Measurements from ENCODE around the gene SETX. TPM values are rescaled to one million over a fixed set of nuclear protein-coding genes. Genes with fewer than 3 reads are reported as not detected.

The SETX gene
- total RNA-seq, 1 experiment from 2014 or later: 21.0 TPM

DNA sequence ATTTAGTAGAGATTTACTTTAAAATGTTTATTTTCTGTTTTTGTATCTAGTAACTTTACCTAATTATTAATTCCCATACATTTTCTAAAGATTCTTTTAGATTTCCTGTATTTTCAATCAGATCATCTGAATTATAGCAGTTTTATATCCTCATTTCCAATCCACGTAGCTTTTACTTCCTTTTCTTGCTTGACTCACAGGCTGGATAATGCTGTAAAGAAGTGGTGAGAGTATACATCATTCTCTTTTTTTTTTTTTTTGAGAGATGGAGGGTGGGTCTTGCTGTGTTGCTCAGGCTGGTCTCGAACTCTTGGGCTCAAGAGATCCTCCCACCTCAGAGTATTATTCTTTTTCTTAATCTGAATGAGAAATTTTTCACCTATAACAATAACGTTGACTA lies 11.2 kb upstream of the SETX start:
- no peak overlapping the region for H2AFZ ChIP-seq (ENCODE audit: low read length)
- intact Hi-C loops (cut with micrococcal nuclease): no loop called here
- TF ChIP-seq EZH2phosphoT487 (IDR thresholded peaks at IDR 0.05; ENCODE audit: borderline replicate concordance, low read length) (no peak), CTCF (conservative IDR thresholded peaks at IDR 0.05; ENCODE audit: low read depth, low read length) (no peak), EZH2 (IDR thresholded peaks at IDR 0.05; ENCODE audit: low read length, unreplicated experiment) (no peak)
- H3F3A ChIP-seq (ENCODE audit: low read length, unreplicated experiment): no peaks in the 10 kb centered on the region
- no TSS peak for BruUV-seq (replicated peaks)
- ChIA-PET POLR2A (ENCODE audit: unreplicated experiment) (no interaction called here), CTCF (no interaction called here)
- H3K9me2 ChIP-seq (replicated peaks; ENCODE audit: low read length): no peaks in the 10 kb centered on the region
- H3K4me2 ChIP-seq (ENCODE audit: low read length): no peak overlapping the region
- no peaks in the 10 kb centered on the region for H3K36me3 ChIP-seq (ENCODE audit: low read depth, low read length)
- H3K27me3 ChIP-seq (ENCODE audit: low read length): no peaks in the 10 kb centered on the region
- DNase-seq: no peak
- no peaks in the 10 kb centered on the region for H3K79me2 ChIP-seq (ENCODE audit: low read length)
- H4K20me1 ChIP-seq (ENCODE audit: low read length): no peaks in the 10 kb centered on the region
- ATAC-seq: no peak
- no peak overlapping the region for H3K4me3 ChIP-seq (ENCODE audit: low read length)
- no peak overlapping the region for H3K27ac ChIP-seq (ENCODE audit: low read length)
- no peak overlapping the region for H3K9ac ChIP-seq (ENCODE audit: low read length)
- no peaks in the 10 kb centered on the region for H3K4me1 ChIP-seq (ENCODE audit: insufficient read depth, low read length)
- H3K9me3 ChIP-seq (ENCODE audit: low read length): no peaks in the 10 kb centered on the region

DNA sequence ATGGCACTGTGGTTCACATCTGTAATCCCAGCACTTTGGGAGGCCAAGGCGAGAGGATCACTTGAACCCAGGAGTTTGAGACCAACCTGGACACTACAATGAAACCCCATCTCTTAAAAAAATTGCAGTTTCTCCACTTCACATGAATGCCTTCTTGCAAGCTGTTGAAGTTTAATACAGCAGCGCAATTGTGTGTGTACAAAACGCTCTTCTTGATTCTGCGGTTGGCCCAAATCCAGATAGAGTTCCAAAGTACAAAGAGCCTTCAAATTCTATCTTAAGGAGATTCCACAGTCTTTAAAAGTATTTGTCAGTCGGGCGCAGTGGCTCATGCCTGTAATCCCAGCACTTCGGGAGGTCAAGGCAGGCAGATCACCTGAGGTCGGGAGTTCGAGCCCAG lies 9.3 kb upstream of the SETX start:
- no peaks in the 10 kb centered on the region for H3K9me3 ChIP-seq (ENCODE audit: low read length)
- no peaks in the 10 kb centered on the region for H3K79me2 ChIP-seq (ENCODE audit: low read length)
- POLR2A ChIA-PET (ENCODE audit: unreplicated experiment): no interaction called here
- H3K27ac ChIP-seq (ENCODE audit: low read length): no peak overlapping the region
- H3K4me2 ChIP-seq (ENCODE audit: low read length): no peak overlapping the region
- DNase-seq (no peak), ATAC-seq (no peak)
- no peaks in the 10 kb centered on the region for H3K36me3 ChIP-seq (ENCODE audit: low read depth, low read length)
- intact Hi-C loops (cut with micrococcal nuclease): no loop called here
- no peaks in the 10 kb centered on the region for H3F3A ChIP-seq (ENCODE audit: low read length, unreplicated experiment)
- H3K27me3 ChIP-seq (ENCODE audit: low read length): no peaks in the 10 kb centered on the region
- H3K4me1 ChIP-seq (ENCODE audit: insufficient read depth, low read length): no peaks in the 10 kb centered on the region
- H3K9ac ChIP-seq (ENCODE audit: low read length): no peak overlapping the region
- no peaks in the 10 kb centered on the region for H4K20me1 ChIP-seq (ENCODE audit: low read length)
- TF ChIP-seq CTCF (conservative IDR thresholded peaks at IDR 0.05; ENCODE audit: low read depth, low read length) (no peak), EZH2 (IDR thresholded peaks at IDR 0.05; ENCODE audit: low read length, unreplicated experiment) (no peak), EZH2phosphoT487 (IDR thresholded peaks at IDR 0.05; ENCODE audit: borderline replicate concordance, low read length) (no peak)
- H3K9me2 ChIP-seq (replicated peaks; ENCODE audit: low read length): no peaks in the 10 kb centered on the region
- no peak overlapping the region for H2AFZ ChIP-seq (ENCODE audit: low read length)
- BruUV-seq (replicated peaks): no TSS peak
- CTCF ChIA-PET: no interaction called here
- no peak overlapping the region for H3K4me3 ChIP-seq (ENCODE audit: low read length)

DNA sequence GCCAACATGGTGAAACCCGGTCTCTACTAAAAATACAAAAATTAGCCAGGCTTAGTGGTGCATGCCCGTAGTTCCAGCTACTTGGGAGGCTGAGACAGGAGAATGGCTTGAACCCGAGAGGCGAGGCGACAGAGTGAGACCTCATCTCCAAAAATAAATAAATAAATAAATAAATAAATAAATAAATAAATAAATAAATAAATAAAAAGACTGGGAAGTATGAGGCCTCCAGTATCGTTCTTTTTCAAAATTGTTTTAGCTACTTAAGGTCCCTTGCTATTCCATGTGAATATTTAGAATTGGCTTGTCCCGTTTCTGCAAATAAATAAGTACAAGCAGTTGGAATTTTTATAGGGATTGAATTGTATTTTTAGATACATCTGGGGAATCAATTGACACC lies 3.0 kb upstream of the SETX start:
- intact Hi-C loops (cut with micrococcal nuclease): no loop called here
- no peak overlapping the region for H2AFZ ChIP-seq (ENCODE audit: low read length)
- no peak for ATAC-seq
- TF ChIP-seq EZH2 (IDR thresholded peaks at IDR 0.05; ENCODE audit: low read length, unreplicated experiment): no peak
- no peak for TF ChIP-seq CTCF (conservative IDR thresholded peaks at IDR 0.05; ENCODE audit: low read depth, low read length)
- TF ChIP-seq EZH2phosphoT487 (IDR thresholded peaks at IDR 0.05; ENCODE audit: borderline replicate concordance, low read length): no peak
- H3F3A ChIP-seq (ENCODE audit: low read length, unreplicated experiment): no peaks in the 10 kb centered on the region
- no peaks in the 10 kb centered on the region for H3K27me3 ChIP-seq (ENCODE audit: low read length)
- no peak overlapping the region for H3K4me3 ChIP-seq (ENCODE audit: low read length)
- ChIA-PET CTCF (no interaction called here), POLR2A (ENCODE audit: unreplicated experiment) (interaction anchor here (0.7 kb wide), 1 partner anchor 30 kb away, joined by 3 read pairs; no protein-coding TSS in a partner anchor)
- no peaks in the 10 kb centered on the region for H3K9me2 ChIP-seq (replicated peaks; ENCODE audit: low read length)
- peaks cover 19% of the 10 kb centered on the region for H3K79me2 ChIP-seq (ENCODE audit: low read length)
- H3K4me2 ChIP-seq (ENCODE audit: low read length): no peak overlapping the region
- peaks cover 4% of the 10 kb centered on the region; the same call in 1 of the 2 replicates for H3K36me3 ChIP-seq (ENCODE audit: low read depth, low read length)
- no peak overlapping the region for H3K27ac ChIP-seq (ENCODE audit: low read length)
- DNase-seq: no peak
- H3K4me1 ChIP-seq (ENCODE audit: insufficient read depth, low read length): peaks cover 10% of the 10 kb centered on the region; the same call in 1 of the 2 replicates
- H4K20me1 ChIP-seq (ENCODE audit: low read length): no peaks in the 10 kb centered on the region
- H3K9me3 ChIP-seq (ENCODE audit: low read length): no peaks in the 10 kb centered on the region
- H3K9ac ChIP-seq (ENCODE audit: low read length): no peak overlapping the region
- BruUV-seq (replicated peaks): no TSS peak
